ENCODE results near the gene IWS1. TPM values are rescaled to one million over a fixed set of nuclear protein-coding genes. Genes with fewer than 3 reads are reported as not detected.

Gene IWS1
- total and polyA plus RNA-seq, 4 donors = 20.3 to 64.5 (median 32.6) TPM

DNA sequence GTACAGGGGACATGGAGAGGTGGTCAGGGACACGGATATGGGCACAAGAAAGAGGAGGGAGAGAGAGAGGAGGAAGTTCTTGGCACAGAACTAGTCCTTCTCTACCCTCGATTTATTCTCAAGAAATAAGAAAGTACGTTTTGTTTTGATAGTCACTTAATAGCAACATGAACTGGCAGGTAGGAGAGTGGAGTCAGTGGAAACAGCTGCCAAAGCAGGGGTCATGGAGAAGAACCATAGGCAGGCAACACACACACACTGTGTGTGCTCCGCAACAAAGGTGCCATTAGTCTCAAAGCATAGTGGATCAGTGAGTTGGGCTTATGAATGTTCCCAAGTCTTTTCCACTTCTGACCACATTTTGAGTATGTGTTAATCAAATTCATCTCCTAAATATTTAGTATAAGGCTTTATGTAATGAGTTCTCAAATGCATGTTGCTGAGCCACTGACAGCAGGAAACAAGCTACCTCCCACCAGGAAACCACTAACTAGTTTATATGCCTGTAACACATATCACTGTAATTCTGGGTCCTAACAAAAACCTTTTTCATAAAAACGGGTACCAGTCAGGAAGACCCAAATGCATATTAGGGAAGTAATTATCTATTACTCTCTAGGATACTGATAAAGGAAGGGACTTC, 41.1 kb downstream of the IWS1 start:
- DNase-seq (no peak), ATAC-seq (ENCODE audit: insufficient read depth, low FRiP score) (no peak)
- Histone ChIP-seq H3K36me3 (ENCODE audit: control insufficient read depth in 4 of 4, insufficient read depth in 4 of 4, low read length in 4 of 4) (peaks cover 30 to 61% (median 45%) of the 10 kb centered on the region in 4 donors), H3K9ac (ENCODE audit: insufficient read depth in 1 of 2, low read length in 2 of 2) (no peak overlapping the region), H3K27ac (ENCODE audit: low read depth in 1 of 2, low read length in 1 of 2) (no peak overlapping the region), H3K4me3 (no peak overlapping the region), H3K4me1 (ENCODE audit: control insufficient read depth in 5 of 5, insufficient read depth in 5 of 5, low read length in 5 of 5) (peaks cover 0 to 4% (median 0%) of the 10 kb centered on the region in 5 donors), H3K9me3 (ENCODE audit: control insufficient read depth in 4 of 4, insufficient read depth in 3 of 4, low read length in 3 of 4) (no peaks in the 10 kb centered on the region), H3K27me3 (ENCODE audit: control insufficient read depth in 3 of 3, insufficient read depth in 3 of 3, low read length in 2 of 3) (no peaks in the 10 kb centered on the region)
- TF ChIP-seq, protein P1, sequence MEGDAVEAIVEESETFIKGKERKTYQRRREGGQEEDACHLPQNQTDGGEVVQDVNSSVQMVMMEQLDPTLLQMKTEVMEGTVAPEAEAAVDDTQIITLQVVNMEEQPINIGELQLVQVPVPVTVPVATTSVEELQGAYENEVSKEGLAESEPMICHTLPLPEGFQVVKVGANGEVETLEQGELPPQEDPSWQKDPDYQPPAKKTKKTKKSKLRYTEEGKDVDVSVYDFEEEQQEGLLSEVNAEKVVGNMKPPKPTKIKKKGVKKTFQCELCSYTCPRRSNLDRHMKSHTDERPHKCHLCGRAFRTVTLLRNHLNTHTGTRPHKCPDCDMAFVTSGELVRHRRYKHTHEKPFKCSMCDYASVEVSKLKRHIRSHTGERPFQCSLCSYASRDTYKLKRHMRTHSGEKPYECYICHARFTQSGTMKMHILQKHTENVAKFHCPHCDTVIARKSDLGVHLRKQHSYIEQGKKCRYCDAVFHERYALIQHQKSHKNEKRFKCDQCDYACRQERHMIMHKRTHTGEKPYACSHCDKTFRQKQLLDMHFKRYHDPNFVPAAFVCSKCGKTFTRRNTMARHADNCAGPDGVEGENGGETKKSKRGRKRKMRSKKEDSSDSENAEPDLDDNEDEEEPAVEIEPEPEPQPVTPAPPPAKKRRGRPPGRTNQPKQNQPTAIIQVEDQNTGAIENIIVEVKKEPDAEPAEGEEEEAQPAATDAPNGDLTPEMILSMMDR (IDR thresholded peaks at IDR 0.05; ENCODE audit: control extremely low read depth, extremely low read depth) = no peak
- 30 to 56% methylated on average over 5 of the region's 5 CpGs for WGBS, 2 donors

- Histone ChIP-seq H3K36me3 (ENCODE audit: control insufficient read depth in 4 of 4, insufficient read depth in 4 of 4, low read length in 4 of 4) (peaks cover 18 to 45% (median 31%) of the 10 kb centered on the region in 4 donors), H3K9me3 (ENCODE audit: control insufficient read depth in 4 of 4, insufficient read depth in 3 of 4, low read length in 3 of 4) (no peaks in the 10 kb centered on the region), H3K4me3 (no peak overlapping the region), H3K9ac (ENCODE audit: insufficient read depth in 1 of 2, low read length in 2 of 2) (no peak overlapping the region), H3K4me1 (ENCODE audit: control insufficient read depth in 5 of 5, insufficient read depth in 5 of 5, low read length in 5 of 5) (peaks cover 0 to 4% (median 0%) of the 10 kb centered on the region in 5 donors), H3K27ac (ENCODE audit: low read depth in 1 of 2, low read length in 1 of 2) (no peak overlapping the region), H3K27me3 (ENCODE audit: control insufficient read depth in 3 of 3, insufficient read depth in 3 of 3, low read length in 2 of 3) (no peaks in the 10 kb centered on the region)
- WGBS, 2 donors = 49 to 70% methylated on average over 2 of the region's 2 CpGs
- TF ChIP-seq, protein P1 (IDR thresholded peaks at IDR 0.05; ENCODE audit: control extremely low read depth, extremely low read depth) = no peak
- DNase-seq (no peak), ATAC-seq (ENCODE audit: insufficient read depth, low FRiP score) (no peak)
Measured at GRCh38 chr2:127482031-127482430, 44.3 kb downstream of the IWS1 start.

- H3K9ac ChIP-seq (ENCODE audit: insufficient read depth in 1 of 2, low read length in 2 of 2) = no peak overlapping the region
- H3K4me3 ChIP-seq = no peak overlapping the region
- H3K27me3 ChIP-seq (ENCODE audit: control insufficient read depth in 3 of 3, insufficient read depth in 3 of 3, low read length in 2 of 3) = no peaks in the 10 kb centered on the region
- no peaks in the 10 kb centered on the region for H3K4me1 ChIP-seq (ENCODE audit: control insufficient read depth in 5 of 5, insufficient read depth in 5 of 5, low read length in 5 of 5)
- WGBS, 2 donors = 69 to 72% methylated on average over 8 of the region's 8 CpGs
- H3K36me3 ChIP-seq (ENCODE audit: control insufficient read depth in 4 of 4, insufficient read depth in 4 of 4, low read length in 4 of 4) = peaks cover 9 to 31% (median 20%) of the 10 kb centered on the region in 4 donors
- TF ChIP-seq, protein P1 (IDR thresholded peaks at IDR 0.05; ENCODE audit: control extremely low read depth, extremely low read depth) = no peak
- no peak overlapping the region for H3K27ac ChIP-seq (ENCODE audit: low read depth in 1 of 2, low read length in 1 of 2)
- no peak for ATAC-seq (ENCODE audit: insufficient read depth, low FRiP score)
- no peak for DNase-seq
- no peaks in the 10 kb centered on the region for H3K9me3 ChIP-seq (ENCODE audit: control insufficient read depth in 4 of 4, insufficient read depth in 3 of 4, low read length in 3 of 4)
Measured at GRCh38 chr2:127479866-127480743, 46.2 kb downstream of the IWS1 start.

Measured in lung (tissue), 12 donors.